Ammon's horn (tissue), 1 donor: ENCODE results near the gene CCDC112.

ENCODE experiments used
- DNase-seq: peaks from one replicate; pipeline ENCODE4 v3.0.0-alpha.2; 2016; ENCODE audit warnings: low spot score

Gene CCDC112

GRCh38 chr5:115317320-115317719, 20.9 kb upstream of the CCDC112 start:
- no peak for DNase-seq

- DNase-seq, result no peak
Observed at GRCh38 chr5:115313632-115314031, 17.2 kb upstream of the CCDC112 start.

- DNase-seq, result no peak
Observed at GRCh38 chr5:115313052-115313451, 16.6 kb upstream of the CCDC112 start.

GRCh38 chr5:115309751-115310370, 13.4 kb upstream of the CCDC112 start:
- peak; percentile 23 for DNase-seq

- DNase-seq, result no peak
Observed at GRCh38 chr5:115308815-115309214, 12.4 kb upstream of the CCDC112 start.

- DNase-seq, result no peak
Observed at GRCh38 chr5:115306011-115306536, 9.6 kb upstream of the CCDC112 start.

- DNase-seq, result no peak
Observed at GRCh38 chr5:115304496-115304895, 8.0 kb upstream of the CCDC112 start.

- no peak for DNase-seq
Observed at GRCh38 chr5:115298811-115299210, 2.4 kb upstream of the CCDC112 start.

- DNase-seq, result no peak
Observed at GRCh38 chr5:115297031-115297430, 577 bp upstream of the CCDC112 start.

GRCh38 chr5:115295777-115296123, 704 bp downstream of the CCDC112 start:
- DNase-seq, result no peak

- DNase-seq, result no peak
Observed at GRCh38 chr5:115291397-115291796, 5.1 kb downstream of the CCDC112 start.

GRCh38 chr5:115289104-115289503, 7.3 kb downstream of the CCDC112 start:
- peak; percentile 18 for DNase-seq

- DNase-seq, result peak; percentile 20
Observed at GRCh38 chr5:115284021-115284420, 12.4 kb downstream of the CCDC112 start.

GRCh38 chr5:115282131-115282530, 14.3 kb downstream of the CCDC112 start:
- DNase-seq, result no peak

GRCh38 chr5:115274584-115274983, 21.9 kb downstream of the CCDC112 start:
- no peak for DNase-seq

GRCh38 chr5:115272297-115272958, 24.0 kb downstream of the CCDC112 start:
- no peak for DNase-seq

- DNase-seq, result no peak
Observed at GRCh38 chr5:115271295-115272050, 25.0 kb downstream of the CCDC112 start.

- DNase-seq, result no peak
Observed at GRCh38 chr5:115267617-115268016, 28.8 kb downstream of the CCDC112 start.

- no peak for DNase-seq
Observed at GRCh38 chr5:115265220-115265619, 31.2 kb downstream of the CCDC112 start.

- no peak for DNase-seq
Observed at GRCh38 chr5:115264786-115265185, 31.7 kb downstream of the CCDC112 start.

- no peak for DNase-seq
Observed at GRCh38 chr5:115263078-115263380, 33.4 kb downstream of the CCDC112 start.

- DNase-seq, result peak; percentile 88
Observed at GRCh38 chr5:115262321-115263077, 34.0 kb downstream of the CCDC112 start, which contains the start of gene PGGT1B. Gene PGGT1B (minus strand): TSS chr5:115262877. CDS start chr5:115262851, 26 bp downstream.

GRCh38 chr5:115262011-115262320, 34.5 kb downstream of the CCDC112 start:
- peak; percentile 8 for DNase-seq
